ENCODE measurements around the gene PRICKLE4. TPM values are rescaled to one million over a fixed set of nuclear protein-coding genes. Genes with fewer than 3 reads are reported as not detected.

The PRICKLE4 gene
- total and polyA plus RNA-seq, 2 of the 8 experiments (the other 6 are each of a cell fraction or from before 2014, with no cell fraction given): 0.32 to 1.4 TPM

DNA sequence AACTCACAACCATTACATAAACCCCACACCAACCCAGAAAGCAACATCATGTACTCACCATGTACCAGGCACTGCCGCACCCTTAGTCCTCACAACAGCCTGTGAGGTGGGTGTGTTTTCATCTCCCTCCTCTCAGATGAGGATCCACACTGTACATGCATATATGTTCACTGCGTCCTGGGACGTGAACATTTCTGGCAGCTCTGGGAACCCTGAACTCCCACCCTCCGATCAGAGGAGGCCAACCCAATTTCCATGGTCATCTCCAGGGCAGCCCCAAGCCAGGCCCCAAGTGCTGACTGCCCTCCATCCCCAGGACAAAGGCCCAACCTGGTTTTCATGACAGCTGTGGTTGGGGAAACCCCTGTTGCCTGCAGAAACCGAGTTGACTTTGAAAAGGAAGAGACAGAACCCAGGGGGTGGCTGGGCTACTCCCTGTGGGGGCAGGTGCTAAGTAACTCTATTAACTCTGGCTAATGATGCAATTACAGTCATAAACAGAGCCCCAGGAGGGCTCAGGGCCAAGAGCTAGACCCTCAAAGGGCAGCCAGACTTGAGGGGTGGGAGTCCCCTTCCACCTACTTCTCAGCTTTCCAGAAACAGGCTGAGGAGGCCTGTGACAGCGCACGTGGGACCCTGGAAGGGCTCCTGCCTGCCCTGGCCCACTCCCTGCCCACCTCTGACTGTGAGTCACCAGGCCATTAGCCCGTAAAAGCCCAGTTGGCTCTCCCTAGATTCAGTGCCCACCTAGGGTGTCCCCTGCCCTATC lies 47.8 kb upstream of the PRICKLE4 start:
- Histone ChIP-seq H3K4me2 (ENCODE audit: insufficient read depth in 1 of 2, low read depth in 2 of 2, low read length in 2 of 2) (peak overlapping the region; percentile 71 to 93), H2BK5ac (ENCODE audit: low read depth, low read length) (no peak overlapping the region), H3K14ac (ENCODE audit: insufficient read length) (no peak overlapping the region), H3K23ac (ENCODE audit: insufficient read length) (no peak overlapping the region), H4K20me1 (replicated peaks in 1 of 2; ENCODE audit: control insufficient read depth in 1 of 2, insufficient read depth in 2 of 2, low read length in 2 of 2) (peaks cover 0 to 2% of the 10 kb centered on the region in 2 experiments), H3K23me2 (ENCODE audit: low read depth, low read length) (peaks cover 9% of the 10 kb centered on the region; the same call in 1 of the 2 replicates), H4K8ac (ENCODE audit: extremely low read depth, insufficient read depth, low read length) (no peak overlapping the region), H2BK120ac (replicated peaks; ENCODE audit: low read depth, low read length) (no peak overlapping the region), H2BK20ac (ENCODE audit: low read length) (no peak overlapping the region), H3K4me1 (replicated peaks in 1 of 4; ENCODE audit: control insufficient read depth in 3 of 4, insufficient read depth in 4 of 4, low read length in 3 of 4) (peaks cover 12 to 42% (median 27%) of the 10 kb centered on the region in 4 experiments), H2AK5ac (ENCODE audit: low read depth, low read length) (no peak overlapping the region), H3K9ac (replicated peaks in 1 of 4; ENCODE audit: extremely low read depth in 1 of 4, low read depth in 3 of 4, low read length in 3 of 4) (no peak overlapping the region), H3K79me1 (ENCODE audit: low read depth, low read length) (no peaks in the 10 kb centered on the region), H3K27ac (ENCODE audit: low read depth, low read length) (no peak overlapping the region), H2BK15ac (ENCODE audit: low read length) (no peak overlapping the region), H2AFZ (ENCODE audit: low read length) (no peak overlapping the region), H4K91ac (replicated peaks; ENCODE audit: insufficient read length, low read length) (no peak overlapping the region), H3K56ac (replicated peaks; ENCODE audit: insufficient read length, low read depth, low read length) (no peak overlapping the region), H3K36me3 (ENCODE audit: control insufficient read depth in 2 of 4, insufficient read depth in 4 of 4, low read length in 3 of 4) (no peaks in the 10 kb centered on the region), H3K27me3 (replicated peaks in 1 of 4; ENCODE audit: control insufficient read depth in 3 of 4, extremely low read depth in 1 of 4, insufficient read depth in 3 of 4, low read length in 3 of 4) (peaks cover 0 to 8% (median 5%) of the 10 kb centered on the region in 4 experiments; a peak in 3 of 7 replicates), H3K4me3 (ENCODE audit: extremely low read depth in 1 of 4, insufficient read depth in 2 of 4, low read depth in 3 of 4, low read length in 4 of 4) (peak overlapping the region; percentile 60 to 74 (median 68); a peak in 5 of 8 replicates), H3K18ac (ENCODE audit: extremely low read depth, low read length) (no peak overlapping the region; the same call in 1 of the 2 replicates), H3K79me2 (ENCODE audit: control insufficient read depth in 1 of 2, insufficient read depth in 2 of 2, low read length in 2 of 2) (no peaks in the 10 kb centered on the region), H4K5ac (ENCODE audit: insufficient read length, low read depth, low read length) (no peak overlapping the region), H3K9me3 (ENCODE audit: insufficient read depth in 2 of 2, low read depth in 1 of 2, low read length in 1 of 2) (no peaks in the 10 kb centered on the region), H2BK12ac (ENCODE audit: low read depth, low read length) (no peak overlapping the region), H3K4ac (replicated peaks; ENCODE audit: insufficient read length, low read depth, low read length) (no peak overlapping the region)
- CTCF ChIA-PET (ENCODE audit: partially characterized antibody): interaction anchor here (0.6 to 5.3 kb wide), 19 partner anchors 10 to 398 kb away, joined by 3 to 37 read pairs (median 5); partner anchors contain the start of gene TOMM6
- TF ChIP-seq ASH2L (IDR thresholded peaks at IDR 0.05; ENCODE audit: low read length) (peak; percentile 13), MAFK (IDR thresholded peaks at IDR 0.05; ENCODE audit: low read depth, low read length) (no peak), SIN3A (conservative IDR thresholded peaks at IDR 0.05 in 1 of 2, IDR thresholded peaks at IDR 0.05 in 1 of 2; ENCODE audit: low read depth in 1 of 2, low read length in 2 of 2) (peak in 1 of 2 experiments; percentile 30; a peak in 1 of 4 replicates)
- DNase-seq (ENCODE audit: low read depth in 1 of 2, low spot score in 2 of 2): no peak
- 49% methylated on average over 8 of the region's 8 CpGs; no CpG with 5 or more reads in 1 of the 2 experiments for WGBS, 2 experiments (ENCODE audit: extremely low coverage in 1 of 2, insufficient coverage in 1 of 2, insufficient read length in 1 of 2, insufficient replicate concordance in 2 of 2, low coverage in 1 of 2, low lambda C conversion rate in 2 of 2, missing lambda C conversion rate in 1 of 2)
- FAIRE-seq: no peak
- POLR2A ChIA-PET (ENCODE audit: partially characterized antibody): interaction anchor here (1.6 kb wide), 1 partner anchor 10 kb away, joined by 3 read pairs; no protein-coding TSS in a partner anchor
